ENCODE results near the gene LRRC43.

The LRRC43 gene, protein sequence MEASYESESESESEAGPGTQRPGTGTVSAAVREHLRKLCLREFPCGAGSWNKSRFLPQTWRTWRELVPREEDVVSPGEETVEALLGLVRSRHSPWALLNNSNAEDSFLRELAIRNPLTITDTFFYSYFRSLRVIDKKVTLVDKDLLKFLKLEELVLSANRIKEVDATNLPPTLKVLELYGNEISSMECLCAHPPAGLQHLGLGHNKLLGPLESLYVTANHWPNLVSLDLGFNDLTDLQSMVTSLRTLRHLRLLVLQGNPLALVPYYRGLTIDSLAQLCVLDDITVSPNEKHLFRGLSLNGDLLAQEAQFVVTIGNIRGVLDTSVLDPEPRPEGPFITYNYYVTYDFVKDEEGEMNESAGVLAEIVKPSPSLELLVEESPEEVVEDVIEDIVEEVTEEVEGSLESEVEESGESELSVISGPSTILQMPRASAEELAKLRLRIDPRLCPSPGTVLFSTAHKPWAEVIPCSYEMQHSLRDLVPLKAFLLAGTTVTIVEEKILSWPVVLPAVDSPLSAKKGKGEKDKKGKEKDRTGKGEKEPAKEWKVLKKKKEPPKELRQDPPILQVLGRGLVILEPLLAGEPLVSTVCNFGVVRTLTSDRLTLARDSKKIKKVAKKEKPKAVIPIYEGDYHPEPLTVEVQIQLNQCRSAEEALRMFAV

DNA sequence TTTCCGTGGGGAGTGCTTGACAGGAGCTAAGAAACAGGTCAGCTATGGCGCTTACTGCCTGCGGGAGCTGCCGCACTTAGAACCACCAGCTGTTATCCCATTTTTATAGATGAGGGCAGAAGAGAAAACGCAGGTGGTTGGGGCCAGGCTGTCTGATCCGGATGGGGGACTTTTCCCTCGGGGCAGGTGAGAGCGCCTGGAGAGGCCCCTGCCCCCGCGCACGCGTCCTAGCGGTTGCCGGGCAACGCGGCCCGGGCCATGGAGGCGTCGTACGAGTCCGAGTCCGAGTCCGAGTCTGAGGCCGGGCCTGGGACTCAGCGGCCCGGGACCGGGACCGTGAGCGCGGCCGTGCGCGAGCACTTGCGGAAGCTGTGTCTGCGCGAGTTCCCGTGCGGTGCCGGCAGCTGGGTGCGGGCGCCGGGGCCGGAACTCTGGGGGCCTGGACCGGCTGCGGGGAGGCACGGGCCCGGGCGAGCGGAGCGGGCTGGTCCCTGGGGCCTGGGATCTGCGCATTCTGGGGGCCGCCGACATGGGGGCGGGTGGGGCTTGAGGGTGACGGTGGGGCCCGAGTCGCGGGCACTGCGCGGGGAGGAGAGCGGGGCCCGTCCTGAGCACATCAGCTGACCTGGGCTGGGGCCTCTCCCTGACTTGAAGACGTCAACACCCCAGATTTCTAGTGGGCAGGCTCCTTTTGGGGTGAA lies at the start of gene LRRC43:
Gene LRRC43, plus strand, starts transcription at position 237 of the 701 bp plus-strand sequence. Its CDS starts 22 bp downstream, at position 259.
- no peak for DNase-seq

- no peak for DNase-seq
These were observed 49.6 kb upstream of the LRRC43 start for GRCh38 chr12:122133192-122133950.

- DNase-seq = no peak
These were observed 47.4 kb upstream of the LRRC43 start for GRCh38 chr12:122135437-122136031.

GRCh38 chr12:122137229-122137628 lies 45.7 kb upstream of the LRRC43 start:
- DNase-seq = no peak

DNA sequence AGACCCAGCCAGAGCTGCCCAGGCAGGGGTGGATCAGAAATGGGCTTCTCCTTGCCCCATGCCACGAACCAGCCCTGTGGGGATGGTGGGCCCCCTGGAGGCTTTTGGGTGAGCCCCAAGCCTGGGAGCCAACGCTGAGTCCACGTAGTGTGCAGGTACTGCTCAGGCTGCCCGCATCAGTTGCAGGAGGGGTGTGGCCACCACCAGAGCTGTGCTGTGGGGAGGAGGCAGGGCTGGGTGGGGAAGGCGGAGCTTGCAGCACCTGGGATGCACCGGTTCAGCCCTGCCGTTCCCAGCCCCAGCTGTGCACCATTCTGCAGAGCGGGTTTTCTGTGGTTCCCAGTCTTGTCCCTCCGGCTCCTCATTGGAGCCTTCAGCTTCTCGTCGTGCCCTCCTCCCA lies 45.2 kb upstream of the LRRC43 start:
- no peak for DNase-seq

GRCh38 chr12:122138181-122138580 lies 44.7 kb upstream of the LRRC43 start:
- no peak for DNase-seq

- no peak for DNase-seq
These were observed 44.3 kb upstream of the LRRC43 start for GRCh38 chr12:122138616-122139015.

DNA sequence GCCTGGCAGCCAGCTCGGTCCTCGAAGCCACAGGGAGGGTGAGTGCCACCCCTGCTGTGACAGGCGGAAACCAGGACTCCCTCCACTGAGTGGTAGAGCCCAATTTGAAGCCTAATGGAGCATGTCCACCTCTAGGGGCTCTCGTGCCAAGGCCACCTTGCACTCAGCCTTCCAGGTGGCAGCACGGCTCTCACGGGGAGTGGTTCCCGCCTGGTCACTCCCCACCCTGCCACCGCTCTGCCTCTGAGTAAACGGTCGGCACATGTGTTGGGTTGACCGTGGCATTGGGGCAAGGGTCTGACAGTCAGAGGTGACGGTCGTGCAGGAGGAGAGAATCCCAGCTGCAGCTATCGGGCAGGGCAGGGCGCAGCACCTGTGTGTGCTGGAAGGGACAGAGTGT lies 43.7 kb upstream of the LRRC43 start:
- no peak for DNase-seq

DNA sequence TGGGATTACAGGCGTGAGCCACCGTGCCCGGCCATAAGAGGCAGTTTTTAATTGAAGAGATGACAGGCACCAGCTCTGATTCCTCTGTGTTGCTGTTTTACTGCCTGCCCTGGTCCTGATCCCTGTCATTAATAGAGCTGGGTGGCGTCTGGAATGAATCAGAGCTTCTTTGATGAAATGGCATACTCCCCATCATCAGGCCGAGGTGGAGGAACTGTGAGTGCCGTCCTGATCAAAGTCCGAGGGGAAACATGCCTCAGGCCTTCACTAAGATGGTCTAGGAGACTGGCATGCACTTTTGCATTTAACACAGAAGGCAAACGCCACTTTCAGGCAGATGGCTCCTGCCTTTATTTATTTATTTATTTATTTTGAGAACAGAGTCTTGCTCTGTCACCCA lies 43.0 kb upstream of the LRRC43 start:
- no peak for DNase-seq

DNA sequence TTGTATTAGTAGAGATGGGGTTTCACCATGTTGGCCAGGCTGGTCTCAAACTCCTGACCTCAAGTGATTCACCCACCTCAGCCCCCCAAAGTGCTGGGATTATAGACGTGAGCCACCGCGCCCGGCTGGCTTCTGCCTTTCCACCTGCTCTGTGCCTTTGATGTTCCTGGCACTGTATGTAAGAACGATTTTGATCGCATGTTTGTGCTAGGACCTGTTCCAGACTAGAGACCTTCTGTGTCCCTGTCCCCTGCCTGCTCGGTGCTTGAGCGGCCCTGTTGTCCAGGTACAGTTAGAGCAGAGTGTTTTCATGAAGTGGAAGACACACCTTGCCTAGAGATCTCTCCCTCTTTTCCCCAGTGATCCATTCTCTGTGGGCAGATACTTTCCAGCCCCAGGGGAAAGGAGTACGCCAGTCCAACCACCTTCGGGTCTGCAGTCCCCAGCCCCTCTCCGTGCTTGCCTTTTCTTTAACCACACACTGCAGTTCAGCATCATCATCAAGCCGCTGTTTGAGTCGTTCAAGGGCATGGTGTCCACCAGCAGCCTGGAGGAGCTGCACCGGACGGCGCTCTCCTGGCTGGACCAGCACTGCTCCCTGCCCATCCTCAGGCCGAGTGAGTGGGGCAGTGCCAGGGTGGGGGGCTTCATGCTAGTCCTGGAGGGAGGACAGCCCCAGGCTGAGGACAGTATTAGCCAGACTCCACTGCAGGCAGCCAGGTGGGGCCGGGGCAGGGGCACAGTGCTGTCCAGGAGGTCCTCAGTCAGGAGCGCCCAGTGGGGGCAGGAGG lies 42.3 kb upstream of the LRRC43 start:
- DNase-seq = no peak

DNA sequence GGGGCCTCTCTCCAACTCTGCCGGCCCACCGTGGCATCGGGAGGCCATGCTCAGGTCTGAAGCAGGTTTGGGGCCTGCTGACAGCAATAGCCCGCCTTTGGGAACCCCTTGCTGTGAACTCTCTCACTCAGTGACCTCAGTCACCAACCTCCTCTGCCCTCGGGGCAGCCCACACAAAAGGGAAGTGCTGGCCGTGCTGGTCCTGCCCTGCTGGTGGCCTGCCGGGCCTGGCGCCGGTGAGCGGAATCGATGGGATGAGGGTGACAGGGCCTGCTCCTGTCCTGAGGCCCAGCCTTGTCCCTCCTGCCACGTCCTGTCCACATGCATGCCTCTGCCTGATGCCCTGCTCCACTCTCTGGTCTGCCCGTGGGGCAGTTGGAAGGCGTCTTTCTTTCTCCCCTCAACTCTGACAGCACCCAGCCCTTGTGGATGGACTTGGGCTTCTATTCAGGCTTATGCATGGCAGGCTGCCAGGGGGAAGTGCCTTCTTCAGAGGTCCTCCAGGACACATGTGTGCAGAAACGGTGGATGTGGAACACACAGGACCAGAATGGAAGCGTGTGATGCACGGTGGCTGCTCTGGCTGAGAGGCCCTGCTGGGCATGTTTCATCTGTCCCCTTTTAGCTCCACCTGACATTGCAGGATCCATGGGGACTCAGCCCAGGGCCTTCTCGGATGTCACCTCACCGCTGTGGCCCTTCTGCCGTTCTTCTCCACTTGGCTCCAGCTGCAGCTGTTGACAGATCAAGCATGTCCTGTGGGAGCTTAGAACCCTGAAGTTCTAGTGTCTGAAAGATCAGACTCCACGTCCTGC lies 40.8 kb upstream of the LRRC43 start:
- no peak for DNase-seq

DNA sequence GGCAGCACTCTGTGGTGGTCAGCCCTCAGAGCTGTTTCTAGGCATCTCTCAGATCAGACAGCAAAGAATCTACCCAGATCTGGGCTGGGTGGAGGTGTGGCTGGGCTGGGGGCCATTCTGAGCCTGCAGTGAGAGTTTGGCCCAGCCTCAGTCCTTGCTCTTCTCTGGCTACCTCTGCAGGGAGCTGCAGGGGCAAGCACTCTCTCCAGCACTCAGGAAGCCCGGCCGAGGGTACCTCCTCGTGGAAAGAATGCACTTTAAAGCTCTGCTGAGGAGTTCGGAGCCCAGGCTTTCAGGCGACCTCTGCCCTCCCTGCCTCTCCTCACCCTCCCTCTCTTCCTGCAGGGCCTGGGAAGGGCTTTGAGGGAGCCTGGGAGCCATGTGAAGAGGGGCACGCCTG lies 40.1 kb upstream of the LRRC43 start:
- DNase-seq = no peak

DNA sequence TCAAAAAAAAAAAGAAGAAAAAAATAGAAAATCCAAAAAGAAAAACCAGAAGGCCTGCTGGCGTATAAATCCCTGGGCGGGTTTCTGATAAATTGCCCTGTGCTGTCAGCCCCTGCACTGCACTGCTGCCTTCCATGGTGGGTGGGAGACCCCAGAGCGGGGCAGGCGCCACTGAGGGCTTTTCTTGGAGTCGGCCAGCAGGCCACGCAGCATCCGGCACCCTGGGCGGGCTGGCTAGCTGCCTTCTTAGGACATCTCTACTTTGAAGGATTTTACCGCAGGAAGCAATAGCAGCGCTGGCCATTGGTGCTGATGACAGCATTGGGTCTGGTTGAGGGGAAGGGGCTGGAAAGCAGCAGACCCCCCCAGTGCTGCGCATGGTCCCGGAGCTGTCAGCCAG lies 38.0 kb upstream of the LRRC43 start:
- DNase-seq = no peak

DNA sequence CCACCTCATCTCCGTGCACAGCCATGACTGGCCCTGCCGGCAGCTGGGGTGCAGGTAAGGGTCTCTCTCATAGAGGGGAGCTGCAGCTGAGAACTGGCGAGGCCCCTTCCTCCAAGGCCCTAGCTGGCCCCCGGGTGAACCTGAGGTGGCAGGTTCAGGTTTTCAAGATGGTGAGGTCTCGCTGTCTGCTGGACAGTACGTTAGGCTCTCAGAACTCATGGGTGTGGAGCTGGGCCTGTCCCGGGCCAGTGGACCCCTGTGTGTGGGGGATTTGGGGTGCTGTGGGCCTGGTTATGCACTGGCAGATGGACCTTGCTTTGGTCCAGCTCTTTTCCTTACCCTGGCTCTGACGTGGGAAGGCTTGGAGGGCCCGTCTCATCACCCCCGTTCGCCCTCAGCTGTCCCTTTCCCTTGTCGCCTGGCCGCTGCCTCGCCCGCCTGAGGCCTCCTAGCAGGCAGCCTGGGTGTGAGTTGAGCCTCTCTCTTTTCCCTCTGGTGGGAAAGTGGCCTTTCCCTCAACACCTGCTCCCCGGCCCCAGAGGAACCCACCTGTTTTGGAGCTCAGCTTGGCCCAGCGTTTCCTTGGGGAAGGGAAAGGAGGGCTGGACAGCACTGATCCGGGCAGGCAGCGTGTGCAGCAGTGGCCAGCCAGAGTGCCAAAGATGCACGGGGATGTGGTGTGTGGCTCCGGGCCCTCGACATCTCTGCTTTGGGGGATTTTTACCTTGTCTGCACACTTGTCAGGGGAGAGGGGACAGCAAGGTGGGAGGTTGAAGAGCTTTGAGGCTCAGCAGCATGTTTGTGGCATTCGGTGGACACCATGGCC lies 37.2 kb upstream of the LRRC43 start:
- DNase-seq = no peak

DNA sequence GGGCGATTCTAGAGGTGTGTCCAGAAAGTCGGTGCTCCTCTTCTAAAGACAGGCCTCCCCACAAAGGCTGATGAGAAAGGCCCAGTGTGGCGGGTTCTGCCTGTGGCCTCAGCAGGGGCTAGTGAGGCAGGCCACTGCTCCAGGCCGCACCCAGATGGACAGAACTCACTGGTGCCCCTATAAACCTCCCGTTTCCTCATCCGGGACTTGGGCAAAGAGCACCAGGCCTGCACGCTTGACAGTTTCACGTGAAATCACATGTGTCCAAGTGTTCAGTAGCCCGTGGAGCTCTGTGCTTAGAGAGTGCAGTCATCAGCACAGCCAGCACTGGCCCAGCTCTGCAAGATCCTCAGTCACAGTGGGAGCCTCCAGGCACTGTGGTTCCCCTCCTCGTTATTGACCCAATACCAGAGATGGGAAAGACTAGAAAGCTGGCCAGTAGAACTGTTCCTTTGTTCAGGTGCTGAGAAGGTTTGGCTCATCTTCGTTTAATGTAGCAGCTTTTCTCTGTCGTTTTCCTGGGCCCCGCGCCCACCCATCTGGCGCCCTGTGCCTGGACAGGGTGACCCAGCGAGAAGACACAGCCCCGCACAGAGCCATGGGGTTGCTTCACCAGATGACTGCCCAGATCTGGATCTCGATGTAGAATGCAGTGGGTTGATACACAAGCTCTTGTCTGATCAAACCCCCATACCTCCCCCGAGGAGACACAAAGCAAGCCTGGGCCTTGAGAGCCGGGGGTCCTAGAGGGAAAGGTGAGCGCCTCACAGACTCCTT lies 35.2 kb upstream of the LRRC43 start:
- no peak for DNase-seq

DNA sequence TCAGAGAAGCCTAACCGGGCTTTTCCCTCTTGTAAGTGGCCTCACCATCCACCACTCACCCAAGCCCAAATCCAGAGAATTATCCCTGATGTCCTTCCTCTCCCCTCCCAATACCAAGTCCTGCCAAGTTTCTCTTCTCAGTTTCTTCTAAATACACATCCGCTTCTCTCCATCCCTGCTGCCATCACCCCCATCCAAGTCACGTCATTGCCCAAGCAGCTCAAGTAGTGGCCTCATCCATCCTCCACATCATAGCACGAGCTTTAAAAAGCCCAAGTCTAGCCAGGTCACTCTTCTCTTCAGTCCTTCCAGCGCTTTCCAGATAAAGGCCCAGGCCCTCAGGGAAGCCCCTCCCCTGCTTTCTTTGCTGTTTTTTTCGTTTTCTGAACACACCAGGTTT lies 34.3 kb upstream of the LRRC43 start:
- no peak for DNase-seq

DNA sequence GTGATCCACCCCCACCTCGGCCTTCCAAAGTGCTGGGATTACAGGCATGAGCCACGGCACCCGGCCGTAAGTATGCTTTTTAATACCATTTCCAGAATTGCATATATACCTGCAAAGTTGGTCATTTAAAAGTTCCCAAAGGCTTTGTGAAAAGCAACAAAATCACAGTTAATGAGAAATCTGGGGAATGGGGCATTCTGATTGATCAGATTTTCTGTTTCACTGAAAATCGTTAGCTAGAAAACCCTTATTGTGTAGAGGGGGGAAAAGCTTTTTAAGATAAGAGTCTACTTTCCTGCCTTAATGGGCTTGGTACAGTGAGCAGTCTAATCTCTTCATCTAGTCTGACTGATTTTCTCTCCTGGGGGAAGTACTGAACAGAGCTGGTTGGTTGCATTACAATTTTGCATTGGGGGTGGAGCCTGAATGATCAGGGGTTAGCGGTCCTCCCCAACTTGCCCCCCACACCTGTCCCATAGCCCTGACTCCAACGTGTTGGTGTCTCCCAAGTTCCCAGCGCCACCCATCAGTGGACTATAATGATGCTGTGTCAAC lies 32.7 kb upstream of the LRRC43 start:
- DNase-seq = no peak

GRCh38 chr12:122152754-122153153 lies 30.2 kb upstream of the LRRC43 start:
- DNase-seq = no peak

GRCh38 chr12:122155705-122156104 lies 27.2 kb upstream of the LRRC43 start:
- DNase-seq = no peak

Data from kidney glomerular epithelial cell (primary cell).